Activated CD8-positive, alpha-beta memory T cell treated with anti-CD3 and anti-CD28 coated beads, Interleukin-2, amount 10 ng/mL, durations not matched to agents 7 days and 5 days (primary cell): Measurements from ENCODE around the gene ATP4B. TPM values are rescaled to one million over a fixed set of nuclear protein-coding genes. Genes with fewer than 3 reads are reported as not detected.

Experiments
- ATAC-seq: fragments of 150-1000 bp; cut with Tn5 transposase; one replicate; pipeline ENCODE4 v1.10.0; 2021; ENCODE audit warnings: moderate library complexity
- CTCF ChIA-PET: fragments of 350-600 bp; sonication (Branson Sonifier 250); formaldehyde crosslinking; loops from one replicate; lab custom pipeline; 2021; ENCODE audit warnings: antibody characterized with exemption; lab: Charles Lee
- DNase-seq: peaks from one replicate; pipeline ENCODE4 v3.0.0-alpha.2; 2020
- H3K27ac Mint-ChIP-seq: one replicate; pipeline ENCODE4 v1.8.0; 2021; ENCODE audit warnings: mild to moderate bottlenecking, mixed read lengths
- H3K27me3 Mint-ChIP-seq: one replicate; pipeline ENCODE4 v1.8.0; 2021; ENCODE audit warnings: mixed read lengths
- H3K36me3 Mint-ChIP-seq: one replicate; pipeline ENCODE4 v1.8.0; 2021; ENCODE audit warnings: mild to moderate bottlenecking, mixed read lengths
- H3K4me1 Mint-ChIP-seq: one replicate; pipeline ENCODE4 v1.8.0; 2021; ENCODE audit warnings: mixed read lengths
- H3K4me3 Mint-ChIP-seq: one replicate; pipeline ENCODE4 v1.8.0; 2021; ENCODE audit warnings: mild to moderate bottlenecking, moderate library complexity, mixed read lengths
- H3K9me3 Mint-ChIP-seq: one replicate; pipeline ENCODE4 v1.8.0; 2022; ENCODE audit warnings: low read depth, mixed read lengths
- total RNA-seq, 2 experiments: library from RNA; stranded (reverse); gene quantifications; one replicate each; pipeline ENCODE4 v1.2.3, GENCODE V29; 2021

ATP4B gene
- total RNA-seq, 2 experiments from 2014 or later = not detected

- no peaks in the 10 kb centered on the region for H3K27me3 Mint-ChIP-seq
- H3K4me1 Mint-ChIP-seq = peaks cover 4% of the 10 kb centered on the region
- ATAC-seq (no peak), DNase-seq (no peak)
- peaks cover 54% of the 10 kb centered on the region for H3K36me3 Mint-ChIP-seq
- peaks cover 4% of the 10 kb centered on the region for H3K9me3 Mint-ChIP-seq
- no peak overlapping the region for H3K4me3 Mint-ChIP-seq
- CTCF ChIA-PET = no interaction called here
- no peak overlapping the region for H3K27ac Mint-ChIP-seq
Measured at GRCh38 chr13:113641426-113641825, 16.6 kb downstream of the ATP4B start.

DNA sequence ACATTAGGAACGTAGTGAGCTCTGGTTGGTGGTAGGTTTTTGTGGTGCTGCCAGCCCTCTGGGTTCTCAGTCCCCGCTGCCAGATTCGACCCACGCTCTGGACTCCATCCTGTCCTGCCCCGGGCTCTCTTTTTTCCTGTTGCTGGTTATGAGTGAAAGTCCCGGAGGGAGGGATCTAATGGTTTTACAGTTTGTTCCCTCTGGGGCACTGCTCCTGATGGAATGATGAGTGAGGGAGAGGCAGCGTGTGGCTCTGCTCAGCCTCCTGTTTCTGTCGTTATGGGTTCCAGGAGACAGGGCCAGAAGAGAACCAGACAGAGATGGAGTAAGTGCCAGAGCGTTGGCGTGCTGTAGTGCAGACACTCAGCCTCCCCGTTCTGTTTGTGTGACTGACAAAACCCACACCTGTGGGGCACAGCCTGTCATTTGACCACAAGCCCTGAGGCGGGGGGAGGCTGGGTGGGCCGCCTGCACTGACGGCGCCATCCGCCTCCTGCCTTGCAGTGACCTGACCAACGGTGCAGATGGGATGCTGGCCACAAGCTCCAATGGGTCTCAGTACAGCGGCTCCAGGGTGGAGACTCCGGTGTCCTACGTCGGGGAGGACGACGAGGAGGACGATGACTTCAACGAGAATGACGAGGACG lies 18.3 kb downstream of the ATP4B start:
- ATAC-seq (no peak), DNase-seq (no peak)
- Mint-ChIP-seq H3K9me3 (peaks cover 4% of the 10 kb centered on the region), H3K36me3 (peaks cover 66% of the 10 kb centered on the region), H3K27me3 (no peaks in the 10 kb centered on the region), H3K4me3 (no peak overlapping the region), H3K4me1 (peaks cover 2% of the 10 kb centered on the region), H3K27ac (no peak overlapping the region)
- CTCF ChIA-PET = no interaction called here

- DNase-seq (no peak), ATAC-seq (no peak)
- Mint-ChIP-seq H3K9me3 (peaks cover 4% of the 10 kb centered on the region), H3K27ac (no peak overlapping the region), H3K27me3 (no peaks in the 10 kb centered on the region), H3K4me3 (no peak overlapping the region), H3K36me3 (peaks cover 75% of the 10 kb centered on the region), H3K4me1 (peaks cover 2% of the 10 kb centered on the region)
- CTCF ChIA-PET = no interaction called here
Measured at GRCh38 chr13:113638806-113639205, 19.2 kb downstream of the ATP4B start.

GRCh38 chr13:113638173-113638746 lies 19.7 kb downstream of the ATP4B start:
- Mint-ChIP-seq H3K27me3 (no peaks in the 10 kb centered on the region), H3K9me3 (peaks cover 4% of the 10 kb centered on the region), H3K4me1 (peaks cover 2% of the 10 kb centered on the region), H3K36me3 (peaks cover 78% of the 10 kb centered on the region), H3K4me3 (no peak overlapping the region), H3K27ac (no peak overlapping the region)
- CTCF ChIA-PET = no interaction called here
- no peak for DNase-seq
- ATAC-seq = no peak

DNA sequence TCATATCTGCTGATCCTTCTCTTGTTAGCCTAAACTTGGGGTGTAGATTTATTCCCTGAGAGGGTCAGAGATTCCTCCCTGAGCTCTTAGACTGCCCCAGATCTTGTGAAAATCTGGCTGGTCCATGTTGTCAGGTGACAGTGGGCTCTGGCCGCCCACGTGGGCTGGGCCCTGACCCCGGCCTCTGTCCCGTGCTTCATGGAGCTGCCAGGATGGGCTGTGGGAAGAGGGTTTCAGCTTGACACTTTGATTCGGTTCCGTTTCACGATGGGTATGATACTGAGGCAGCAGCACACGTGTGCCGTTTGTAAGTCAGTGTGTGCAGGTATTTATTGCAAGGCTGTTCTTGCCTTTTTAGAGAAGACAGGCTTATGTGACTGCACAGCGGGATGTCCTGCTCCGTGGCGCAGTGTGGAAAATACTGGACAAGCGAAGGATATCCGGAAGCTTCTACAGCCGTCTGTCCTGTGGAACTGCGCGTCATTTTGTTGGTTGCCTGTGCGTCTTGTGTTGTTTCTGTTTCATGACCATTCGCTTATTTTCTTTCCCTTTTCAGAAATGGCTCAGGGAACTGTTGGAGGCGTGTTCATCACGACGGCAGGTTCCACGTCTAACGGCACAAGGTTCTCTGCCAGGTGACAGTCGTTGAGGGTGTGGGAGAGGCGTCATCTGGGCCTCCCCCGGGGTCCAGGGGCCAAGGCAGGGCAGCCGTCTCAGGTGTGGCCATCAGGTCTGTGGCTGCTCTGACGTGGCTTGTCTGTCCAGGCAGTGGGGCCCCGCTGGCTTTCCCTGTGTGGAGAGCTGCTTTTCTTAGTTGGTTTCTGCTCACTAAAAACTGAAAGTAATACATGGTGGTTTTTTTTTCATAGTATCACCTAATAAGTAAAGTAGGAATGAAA lies 20.5 kb downstream of the ATP4B start:
- Mint-ChIP-seq H3K9me3 (peaks cover 2% of the 10 kb centered on the region), H3K4me3 (no peak overlapping the region), H3K27me3 (no peaks in the 10 kb centered on the region), H3K36me3 (peaks cover 82% of the 10 kb centered on the region), H3K27ac (no peak overlapping the region), H3K4me1 (peaks cover 1% of the 10 kb centered on the region)
- no peak for DNase-seq
- CTCF ChIA-PET = interaction anchor here (1.1 kb wide), 1 partner anchor 11 kb away, joined by 3 read pairs; no protein-coding TSS in a partner anchor
- ATAC-seq = no peak

DNA sequence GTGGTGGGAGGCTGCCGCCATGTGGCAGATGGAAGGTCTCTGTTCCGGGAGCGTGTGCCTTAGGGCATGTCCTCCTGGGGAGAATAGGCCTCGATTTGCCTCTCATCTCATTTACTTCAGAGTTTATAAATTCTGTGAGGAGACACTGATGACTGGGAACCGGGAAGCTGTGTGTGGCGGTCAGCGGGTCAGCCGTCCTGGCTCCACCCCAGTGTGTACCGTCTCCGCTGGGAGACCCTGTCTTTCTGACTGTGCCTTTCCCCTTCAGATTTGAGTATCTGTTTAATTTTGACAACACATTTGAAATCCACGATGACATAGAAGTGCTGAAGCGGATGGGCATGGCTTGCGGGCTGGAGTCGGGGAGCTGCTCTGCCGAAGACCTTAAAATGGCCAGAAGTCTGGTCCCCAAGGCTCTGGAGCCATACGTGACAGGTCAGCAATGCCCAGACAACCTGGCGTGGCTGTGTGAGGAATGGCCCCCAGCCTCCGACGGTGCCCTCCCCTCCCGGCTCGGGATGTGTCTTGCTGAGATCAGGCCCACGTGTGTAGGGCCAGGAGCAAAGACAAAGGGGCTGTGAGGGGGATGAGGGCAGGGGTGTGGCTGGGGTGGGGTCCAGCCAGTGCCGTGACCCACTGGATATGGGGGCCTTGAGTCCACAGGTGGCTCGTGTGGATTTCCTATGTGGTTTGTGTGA lies 21.6 kb downstream of the ATP4B start:
- Mint-ChIP-seq H3K27me3 (no peaks in the 10 kb centered on the region), H3K36me3 (peaks cover 77% of the 10 kb centered on the region), H3K4me1 (no peaks in the 10 kb centered on the region), H3K27ac (no peak overlapping the region), H3K9me3 (no peaks in the 10 kb centered on the region), H3K4me3 (no peak overlapping the region)
- CTCF ChIA-PET = interaction anchor here (1.1 kb wide), 1 partner anchor 10 kb away, joined by 3 read pairs; no protein-coding TSS in a partner anchor
- DNase-seq (no peak), ATAC-seq (no peak)

GRCh38 chr13:113635709-113636108 lies 22.3 kb downstream of the ATP4B start:
- Mint-ChIP-seq H3K4me1 (no peaks in the 10 kb centered on the region), H3K9me3 (no peaks in the 10 kb centered on the region), H3K27ac (no peak overlapping the region), H3K36me3 (peaks cover 79% of the 10 kb centered on the region), H3K4me3 (no peak overlapping the region), H3K27me3 (no peaks in the 10 kb centered on the region)
- no peak for ATAC-seq
- CTCF ChIA-PET = no interaction called here
- DNase-seq = no peak

DNA sequence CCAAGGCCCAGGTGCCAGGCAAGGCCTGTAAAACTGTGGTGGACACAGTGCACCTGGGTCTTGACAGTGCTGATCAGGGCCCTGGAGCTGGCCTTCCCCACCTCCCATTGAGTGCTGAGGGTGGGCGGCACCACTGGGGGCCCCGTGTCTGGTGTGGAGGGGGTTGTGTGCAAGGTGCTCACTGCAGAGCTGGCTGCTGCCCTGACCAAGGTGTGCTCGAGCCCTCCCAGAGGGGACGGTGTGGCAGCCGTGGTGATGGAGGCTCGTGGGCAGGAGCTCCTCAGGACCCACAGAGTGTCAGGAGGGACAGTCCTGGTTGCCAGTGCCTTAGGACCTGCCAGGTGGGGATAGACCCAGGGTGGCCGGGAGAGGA lies 23.0 kb downstream of the ATP4B start:
- DNase-seq (no peak), ATAC-seq (no peak)
- no peak overlapping the region for H3K27ac Mint-ChIP-seq
- no peaks in the 10 kb centered on the region for H3K27me3 Mint-ChIP-seq
- H3K4me3 Mint-ChIP-seq = no peak overlapping the region
- H3K36me3 Mint-ChIP-seq = peaks cover 76% of the 10 kb centered on the region
- no peaks in the 10 kb centered on the region for H3K4me1 Mint-ChIP-seq
- H3K9me3 Mint-ChIP-seq = no peaks in the 10 kb centered on the region
- CTCF ChIA-PET = no interaction called here

- no peak overlapping the region for H3K4me3 Mint-ChIP-seq
- H3K27me3 Mint-ChIP-seq = no peaks in the 10 kb centered on the region
- DNase-seq (no peak), ATAC-seq (no peak)
- no peaks in the 10 kb centered on the region for H3K4me1 Mint-ChIP-seq
- no peak overlapping the region for H3K27ac Mint-ChIP-seq
- no peaks in the 10 kb centered on the region for H3K9me3 Mint-ChIP-seq
- CTCF ChIA-PET = no interaction called here
- H3K36me3 Mint-ChIP-seq = peaks cover 74% of the 10 kb centered on the region
Measured at GRCh38 chr13:113634279-113635047, 23.5 kb downstream of the ATP4B start.

GRCh38 chr13:113633485-113633873 lies 24.5 kb downstream of the ATP4B start:
- Mint-ChIP-seq H3K9me3 (no peaks in the 10 kb centered on the region), H3K27ac (no peak overlapping the region), H3K27me3 (no peaks in the 10 kb centered on the region), H3K4me1 (no peaks in the 10 kb centered on the region), H3K36me3 (peaks cover 72% of the 10 kb centered on the region), H3K4me3 (no peak overlapping the region)
- ATAC-seq = no peak
- CTCF ChIA-PET = no interaction called here
- DNase-seq = no peak

GRCh38 chr13:113632706-113633484 lies 25.1 kb downstream of the ATP4B start:
- CTCF ChIA-PET = no interaction called here
- no peak overlapping the region for H3K27ac Mint-ChIP-seq
- no peaks in the 10 kb centered on the region for H3K27me3 Mint-ChIP-seq
- H3K36me3 Mint-ChIP-seq = peaks cover 68% of the 10 kb centered on the region
- DNase-seq (no peak), ATAC-seq (no peak)
- H3K4me3 Mint-ChIP-seq = no peak overlapping the region
- no peaks in the 10 kb centered on the region for H3K4me1 Mint-ChIP-seq
- H3K9me3 Mint-ChIP-seq = no peaks in the 10 kb centered on the region

DNA sequence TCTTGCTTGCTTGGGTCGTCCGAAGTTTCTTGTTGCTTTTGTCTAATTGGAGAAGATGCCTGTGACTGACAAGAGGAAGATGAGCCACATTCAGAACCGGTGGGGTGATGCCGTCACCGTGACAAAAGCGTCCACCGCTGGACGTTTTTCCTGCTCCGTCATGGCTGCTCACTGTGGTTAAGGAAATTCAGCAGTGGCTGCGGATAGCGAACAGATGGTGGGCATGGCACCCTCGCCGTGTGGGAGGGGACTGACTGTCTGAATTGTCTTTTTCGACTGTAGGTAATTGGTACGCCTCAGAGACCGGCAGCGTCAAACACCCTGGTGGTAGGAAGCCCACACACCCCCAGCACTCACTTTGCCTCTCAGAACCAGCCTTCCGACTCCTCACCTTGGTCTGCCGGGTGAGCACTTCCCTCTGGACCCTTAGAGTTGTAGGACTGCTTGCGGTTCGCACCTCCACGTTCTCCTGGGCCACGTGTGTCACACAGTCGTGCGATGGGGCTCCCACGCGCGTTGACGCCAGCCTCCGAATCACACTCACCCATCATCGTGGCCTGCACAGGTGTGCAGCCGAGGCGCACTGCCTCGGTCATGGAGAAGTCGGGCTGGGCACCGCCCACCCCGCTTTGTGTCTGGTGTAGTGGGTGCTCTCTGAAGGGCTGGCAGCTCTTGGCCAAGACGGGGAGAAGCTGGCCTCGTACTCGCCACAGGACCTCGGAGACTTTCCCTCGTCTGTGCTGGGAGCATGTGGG lies 26.5 kb downstream of the ATP4B start:
- Mint-ChIP-seq H3K27me3 (no peaks in the 10 kb centered on the region), H3K36me3 (peaks cover 60% of the 10 kb centered on the region), H3K4me3 (no peak overlapping the region), H3K4me1 (no peaks in the 10 kb centered on the region), H3K27ac (no peak overlapping the region), H3K9me3 (no peaks in the 10 kb centered on the region)
- DNase-seq (no peak), ATAC-seq (no peak)
- CTCF ChIA-PET = no interaction called here
